Liver (tissue), 9 donors: ENCODE data around the gene FREM1. TPM values are rescaled to one million over a fixed set of nuclear protein-coding genes. Genes with fewer than 3 reads are reported as not detected.

Experiments used
- DNase-seq: peaks from one replicate; pipeline ENCODE4 v3.0.0-alpha.2; 2017; ENCODE audit warnings: low spot score
- H3K27ac ChIP-seq, 2 donors: one replicate each; pipeline ENCODE4 v1.7.0; 2013; ENCODE audit warnings: inconsistent platforms in 2 of 2, low read length in 2 of 2, control low read depth in 1 of 2, low read depth in 1 of 2, mild to moderate bottlenecking in 1 of 2
- H3K27me3 ChIP-seq, 4 donors: one replicate each; pipeline versions ENCODE4 v1.6.1 to v1.7.0; 2013; ENCODE audit warnings: low read length in 3 of 4, inconsistent platforms in 1 of 4, mild to moderate bottlenecking in 1 of 4, moderate library complexity in 1 of 4; ENCODE audit not compliant: control insufficient read depth in 4 of 4, insufficient read depth in 4 of 4
- H3K36me3 ChIP-seq, 4 donors: one replicate each; pipeline versions ENCODE4 v1.6.1 to v1.7.0; 2013; ENCODE audit warnings: low read length in 3 of 4, mild to moderate bottlenecking in 3 of 4, low read depth in 1 of 4, moderate library complexity in 1 of 4; ENCODE audit not compliant: control insufficient read depth in 4 of 4, insufficient read depth in 3 of 4
- H3K4me1 ChIP-seq, 4 donors: one replicate each; pipeline versions ENCODE4 v1.6.1 to v1.7.0; 2013; ENCODE audit warnings: low read length in 3 of 4, mild to moderate bottlenecking in 3 of 4, moderate library complexity in 1 of 4; ENCODE audit not compliant: control insufficient read depth in 4 of 4, insufficient read depth in 4 of 4
- H3K4me3 ChIP-seq, 3 donors: one replicate each; pipeline versions ENCODE4 v1.6.1 to v1.7.0; 2013; ENCODE audit warnings: low read length in 3 of 3, control low read depth in 1 of 3, low read depth in 1 of 3, mild to moderate bottlenecking in 1 of 3
- H3K9ac ChIP-seq, 2 donors: one replicate each; pipeline ENCODE4 v1.7.0; 2013; ENCODE audit warnings: low read length in 2 of 2, mild to moderate bottlenecking in 2 of 2, moderate library complexity in 2 of 2, control low read depth in 1 of 2, low read depth in 1 of 2
- H3K9me3 ChIP-seq, 4 donors: one replicate each; pipeline versions ENCODE4 v1.6.1 to v1.7.0; 2013; ENCODE audit warnings: low read length in 3 of 4; ENCODE audit not compliant: control insufficient read depth in 4 of 4
- EGR1 ChIP-seq, 2 donors: IDR thresholded peaks; 2 replicates each; pipeline ENCODE4 v1.6.1; 2016 to 2018; ENCODE audit warnings: antibody characterized with exemption in 2 of 2, low read depth in 2 of 2
- FOXA1 ChIP-seq: IDR thresholded peaks from 2 replicates; pipeline ENCODE4 v1.6.1; 2016; ENCODE audit warnings: antibody characterized with exemption
- GABPA ChIP-seq, 2 donors: IDR thresholded peaks in 1 of 2; conservative IDR thresholded peaks in 1 of 2; 2 replicates each; pipeline ENCODE4 v1.6.1; 2016; ENCODE audit warnings: antibody characterized with exemption in 2 of 2, mild to moderate bottlenecking in 1 of 2, moderate library complexity in 1 of 2
- HNF4A ChIP-seq, 2 donors: conservative IDR thresholded peaks; 2 replicates each; pipeline ENCODE4 v1.6.1; 2016; ENCODE audit warnings: antibody characterized with exemption in 2 of 2, mild to moderate bottlenecking in 2 of 2
- HNF4G ChIP-seq: IDR thresholded peaks from 2 replicates; pipeline ENCODE4 v1.6.1; 2016; ENCODE audit warnings: antibody characterized with exemption
- JUND ChIP-seq, 2 donors: IDR thresholded peaks; 2 replicates each; pipeline ENCODE4 v1.6.1; 2016; ENCODE audit warnings: antibody characterized with exemption in 2 of 2
- NR2F2 ChIP-seq: IDR thresholded peaks from 2 replicates; pipeline ENCODE4 v1.6.1; 2016; ENCODE audit warnings: antibody characterized with exemption
- RAD21 ChIP-seq, 2 donors: IDR thresholded peaks; 2 replicates each; pipeline ENCODE4 v1.6.1; 2016; ENCODE audit warnings: antibody characterized with exemption in 2 of 2, mild to moderate bottlenecking in 2 of 2
- RXRA ChIP-seq, 2 donors: IDR thresholded peaks; 2 replicates each; pipeline ENCODE4 v1.6.1; 2017 to 2018; ENCODE audit warnings: antibody characterized with exemption in 2 of 2, mild to moderate bottlenecking in 1 of 2
- SP1 ChIP-seq: IDR thresholded peaks from 2 replicates; pipeline ENCODE4 v1.6.1; 2018; ENCODE audit warnings: antibody characterized with exemption, mild to moderate bottlenecking
- TAF1 ChIP-seq: conservative IDR thresholded peaks from 2 replicates; pipeline ENCODE4 v1.6.1; 2016; ENCODE audit warnings: antibody characterized with exemption, mild to moderate bottlenecking
- YY1 ChIP-seq: IDR thresholded peaks from 2 replicates; pipeline ENCODE4 v1.6.1; 2016; ENCODE audit warnings: antibody characterized with exemption, mild to moderate bottlenecking
- WGBS: extraction: QIAGEN DNeasy Blood & Tissue Kit; methylation state at CpG from one replicate; pipeline ENCODE4 v1.1.7; 2013; 5-methylcytosine and 5-hydroxymethylcytosine counted together
- polyA plus RNA-seq, 2 donors: library from polyadenylated mRNA; stranded (reverse) in 1 of 2; unstranded in 1 of 2; fragments of 200-250 nt in 1 of 2; fragments of >200 nt in 1 of 2; fragmentation: Nextera tagmentation in 1 of 2; extraction: Ambion mirVana in 1 of 2; gene quantifications; one replicate each; pipeline versions ENCODE4 v1.2.1 to v1.2.3, GENCODE V29; 2013 to 2015
- total RNA-seq, 2 donors: library from RNA; depleted of rRNA; stranded (reverse); fragments of >200 nt; gene quantifications; one replicate each; pipeline ENCODE4 v1.2.3, GENCODE V29; 2014
- TF ChIP-seq, protein P1 (sequence below): IDR thresholded peaks from 2 replicates; pipeline ENCODE4 v1.6.1; 2016; ENCODE audit warnings: antibody characterized with exemption, mild to moderate bottlenecking
- TF ChIP-seq, protein P2 (sequence below): fragments of 150-350 bp; IDR thresholded peaks from 2 replicates; pipeline ENCODE4 v1.5.1; 2017; ENCODE audit warnings: improper control_type of control experiment, low read depth, low read length; ENCODE audit not compliant: missing input control
- TF ChIP-seq, protein P3 (sequence below): IDR thresholded peaks from 2 replicates; pipeline ENCODE4 v1.6.1; 2016; ENCODE audit warnings: antibody characterized with exemption
- TF ChIP-seq, protein P4 (sequence below): IDR thresholded peaks from 2 replicates; pipeline ENCODE4 v1.6.1; 2016; ENCODE audit warnings: antibody characterized with exemption
- TF ChIP-seq, protein P5 (sequence below): IDR thresholded peaks from 2 replicates; pipeline ENCODE4 v1.6.1; 2016; ENCODE audit warnings: antibody characterized with exemption
- donor health status: healthy.
- donor health status: healthy.
- donor health status: healthy.
- donor health status: healthy.
- donor health status: healthy.

Gene FREM1
- total and polyA plus RNA-seq, 4 donors = 0.39 to 4.7 (median 1.1) TPM

DNA sequence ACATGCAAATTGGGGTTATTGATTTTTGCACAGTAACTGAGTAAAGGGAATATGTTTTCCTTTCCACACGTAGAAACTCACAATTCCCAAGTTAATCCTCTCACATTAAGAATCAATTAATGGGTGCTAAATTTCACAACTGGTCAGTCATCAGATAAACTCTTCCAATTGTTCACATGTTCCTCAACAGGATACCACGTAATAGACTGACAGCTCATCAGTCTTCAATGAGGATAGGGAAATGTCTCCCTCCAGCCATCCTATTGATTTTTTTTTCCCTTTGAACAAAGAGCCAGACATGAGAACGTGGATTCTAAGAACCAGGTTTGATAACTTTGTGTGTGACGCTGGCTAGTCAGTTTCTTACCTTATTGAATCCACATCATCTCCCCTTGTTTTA, 186.9 kb downstream of the FREM1 start:
- no peak overlapping the region for H3K27ac ChIP-seq
- no peak for DNase-seq
- no peak overlapping the region for H3K4me3 ChIP-seq
- H3K4me1 ChIP-seq = no peaks in the 10 kb centered on the region
- H3K9ac ChIP-seq = no peak overlapping the region
- no peaks in the 10 kb centered on the region for H3K9me3 ChIP-seq
- WGBS = 32% methylated on average over 4 of the region's 4 CpGs
- TF ChIP-seq JUND (IDR thresholded peaks at IDR 0.05) (no peak), EGR1 (IDR thresholded peaks at IDR 0.05; ENCODE audit: low read depth in 2 of 2) (no peak), HNF4A (conservative IDR thresholded peaks at IDR 0.05) (no peak), SP1 (no peak), YY1 (no peak), HNF4G (no peak), FOXA1 (no peak), RXRA (IDR thresholded peaks at IDR 0.05) (no peak), TAF1 (no peak), NR2F2 (no peak), RAD21 (IDR thresholded peaks at IDR 0.05) (no peak), GABPA (IDR thresholded peaks at IDR 0.05 in 1 of 2, conservative IDR thresholded peaks at IDR 0.05 in 1 of 2) (no peak)
- TF ChIP-seq, protein P1, sequence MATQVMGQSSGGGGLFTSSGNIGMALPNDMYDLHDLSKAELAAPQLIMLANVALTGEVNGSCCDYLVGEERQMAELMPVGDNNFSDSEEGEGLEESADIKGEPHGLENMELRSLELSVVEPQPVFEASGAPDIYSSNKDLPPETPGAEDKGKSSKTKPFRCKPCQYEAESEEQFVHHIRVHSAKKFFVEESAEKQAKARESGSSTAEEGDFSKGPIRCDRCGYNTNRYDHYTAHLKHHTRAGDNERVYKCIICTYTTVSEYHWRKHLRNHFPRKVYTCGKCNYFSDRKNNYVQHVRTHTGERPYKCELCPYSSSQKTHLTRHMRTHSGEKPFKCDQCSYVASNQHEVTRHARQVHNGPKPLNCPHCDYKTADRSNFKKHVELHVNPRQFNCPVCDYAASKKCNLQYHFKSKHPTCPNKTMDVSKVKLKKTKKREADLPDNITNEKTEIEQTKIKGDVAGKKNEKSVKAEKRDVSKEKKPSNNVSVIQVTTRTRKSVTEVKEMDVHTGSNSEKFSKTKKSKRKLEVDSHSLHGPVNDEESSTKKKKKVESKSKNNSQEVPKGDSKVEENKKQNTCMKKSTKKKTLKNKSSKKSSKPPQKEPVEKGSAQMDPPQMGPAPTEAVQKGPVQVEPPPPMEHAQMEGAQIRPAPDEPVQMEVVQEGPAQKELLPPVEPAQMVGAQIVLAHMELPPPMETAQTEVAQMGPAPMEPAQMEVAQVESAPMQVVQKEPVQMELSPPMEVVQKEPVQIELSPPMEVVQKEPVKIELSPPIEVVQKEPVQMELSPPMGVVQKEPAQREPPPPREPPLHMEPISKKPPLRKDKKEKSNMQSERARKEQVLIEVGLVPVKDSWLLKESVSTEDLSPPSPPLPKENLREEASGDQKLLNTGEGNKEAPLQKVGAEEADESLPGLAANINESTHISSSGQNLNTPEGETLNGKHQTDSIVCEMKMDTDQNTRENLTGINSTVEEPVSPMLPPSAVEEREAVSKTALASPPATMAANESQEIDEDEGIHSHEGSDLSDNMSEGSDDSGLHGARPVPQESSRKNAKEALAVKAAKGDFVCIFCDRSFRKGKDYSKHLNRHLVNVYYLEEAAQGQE = no peak
- TF ChIP-seq, protein P2, sequence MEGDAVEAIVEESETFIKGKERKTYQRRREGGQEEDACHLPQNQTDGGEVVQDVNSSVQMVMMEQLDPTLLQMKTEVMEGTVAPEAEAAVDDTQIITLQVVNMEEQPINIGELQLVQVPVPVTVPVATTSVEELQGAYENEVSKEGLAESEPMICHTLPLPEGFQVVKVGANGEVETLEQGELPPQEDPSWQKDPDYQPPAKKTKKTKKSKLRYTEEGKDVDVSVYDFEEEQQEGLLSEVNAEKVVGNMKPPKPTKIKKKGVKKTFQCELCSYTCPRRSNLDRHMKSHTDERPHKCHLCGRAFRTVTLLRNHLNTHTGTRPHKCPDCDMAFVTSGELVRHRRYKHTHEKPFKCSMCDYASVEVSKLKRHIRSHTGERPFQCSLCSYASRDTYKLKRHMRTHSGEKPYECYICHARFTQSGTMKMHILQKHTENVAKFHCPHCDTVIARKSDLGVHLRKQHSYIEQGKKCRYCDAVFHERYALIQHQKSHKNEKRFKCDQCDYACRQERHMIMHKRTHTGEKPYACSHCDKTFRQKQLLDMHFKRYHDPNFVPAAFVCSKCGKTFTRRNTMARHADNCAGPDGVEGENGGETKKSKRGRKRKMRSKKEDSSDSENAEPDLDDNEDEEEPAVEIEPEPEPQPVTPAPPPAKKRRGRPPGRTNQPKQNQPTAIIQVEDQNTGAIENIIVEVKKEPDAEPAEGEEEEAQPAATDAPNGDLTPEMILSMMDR = no peak
- TF ChIP-seq, protein P3, sequence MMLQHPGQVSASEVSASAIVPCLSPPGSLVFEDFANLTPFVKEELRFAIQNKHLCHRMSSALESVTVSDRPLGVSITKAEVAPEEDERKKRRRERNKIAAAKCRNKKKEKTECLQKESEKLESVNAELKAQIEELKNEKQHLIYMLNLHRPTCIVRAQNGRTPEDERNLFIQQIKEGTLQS = no peak
- TF ChIP-seq, protein P4, sequence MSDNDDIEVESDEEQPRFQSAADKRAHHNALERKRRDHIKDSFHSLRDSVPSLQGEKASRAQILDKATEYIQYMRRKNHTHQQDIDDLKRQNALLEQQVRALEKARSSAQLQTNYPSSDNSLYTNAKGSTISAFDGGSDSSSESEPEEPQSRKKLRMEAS = no peak
- TF ChIP-seq, protein P5, sequence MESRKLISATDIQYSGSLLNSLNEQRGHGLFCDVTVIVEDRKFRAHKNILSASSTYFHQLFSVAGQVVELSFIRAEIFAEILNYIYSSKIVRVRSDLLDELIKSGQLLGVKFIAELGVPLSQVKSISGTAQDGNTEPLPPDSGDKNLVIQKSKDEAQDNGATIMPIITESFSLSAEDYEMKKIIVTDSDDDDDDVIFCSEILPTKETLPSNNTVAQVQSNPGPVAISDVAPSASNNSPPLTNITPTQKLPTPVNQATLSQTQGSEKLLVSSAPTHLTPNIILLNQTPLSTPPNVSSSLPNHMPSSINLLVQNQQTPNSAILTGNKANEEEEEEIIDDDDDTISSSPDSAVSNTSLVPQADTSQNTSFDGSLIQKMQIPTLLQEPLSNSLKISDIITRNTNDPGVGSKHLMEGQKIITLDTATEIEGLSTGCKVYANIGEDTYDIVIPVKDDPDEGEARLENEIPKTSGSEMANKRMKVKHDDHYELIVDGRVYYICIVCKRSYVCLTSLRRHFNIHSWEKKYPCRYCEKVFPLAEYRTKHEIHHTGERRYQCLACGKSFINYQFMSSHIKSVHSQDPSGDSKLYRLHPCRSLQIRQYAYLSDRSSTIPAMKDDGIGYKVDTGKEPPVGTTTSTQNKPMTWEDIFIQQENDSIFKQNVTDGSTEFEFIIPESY = no peak
- H3K36me3 ChIP-seq = no peaks in the 10 kb centered on the region
- H3K27me3 ChIP-seq = peaks cover 0 to 14% (median 2%) of the 10 kb centered on the region in 4 donors
